ENCODE data around the gene COX7A2L.
"Not testable (repeated sequence)": the region's sequence is repeated elsewhere in the genome, so short reads cannot be mapped to it uniquely, and the experiment has no call there.

COX7A2L gene

GRCh38 chr2:42339191-42339912 is 21.7 kb downstream of the COX7A2L start:
- no peak for DNase-seq (ENCODE audit: low spot score)

- DNase-seq (ENCODE audit: low spot score): no peak
Measured at GRCh38 chr2:42338567-42339190, 22.3 kb downstream of the COX7A2L start.

GRCh38 chr2:42337846-42338566 is 23.0 kb downstream of the COX7A2L start:
- no peak for DNase-seq (ENCODE audit: low spot score)

- DNase-seq (ENCODE audit: low spot score): no peak
Measured at GRCh38 chr2:42337356-42337820, 23.6 kb downstream of the COX7A2L start.

GRCh38 chr2:42336361-42336965 is 24.6 kb downstream of the COX7A2L start:
- DNase-seq (ENCODE audit: low spot score): no peak

- DNase-seq (ENCODE audit: low spot score): no peak
Measured at GRCh38 chr2:42335514-42336104, 25.4 kb downstream of the COX7A2L start.

- DNase-seq (ENCODE audit: low spot score): not testable (repeated sequence)
Measured at GRCh38 chr2:42334865-42335264, 26.2 kb downstream of the COX7A2L start.

GRCh38 chr2:42334220-42334619 is 26.8 kb downstream of the COX7A2L start:
- no peak for DNase-seq (ENCODE audit: low spot score)

- DNase-seq (ENCODE audit: low spot score): no peak
Measured at GRCh38 chr2:42333579-42333978, 27.4 kb downstream of the COX7A2L start.

GRCh38 chr2:42332575-42332974 is 28.4 kb downstream of the COX7A2L start:
- DNase-seq (ENCODE audit: low spot score): no peak

GRCh38 chr2:42331569-42332284 is 29.3 kb downstream of the COX7A2L start:
- DNase-seq (ENCODE audit: low spot score): no peak

- no peak for DNase-seq (ENCODE audit: low spot score)
Measured at GRCh38 chr2:42329736-42330135, 31.3 kb downstream of the COX7A2L start.

- no peak for DNase-seq (ENCODE audit: low spot score)
Measured at GRCh38 chr2:42328923-42329322, 32.1 kb downstream of the COX7A2L start.

GRCh38 chr2:42328148-42328833 is 32.7 kb downstream of the COX7A2L start:
- no peak for DNase-seq (ENCODE audit: low spot score)

- DNase-seq (ENCODE audit: low spot score): no peak
Measured at GRCh38 chr2:42327125-42327524, 33.9 kb downstream of the COX7A2L start.

- no peak for DNase-seq (ENCODE audit: low spot score)
Measured at GRCh38 chr2:42325609-42326008, 35.4 kb downstream of the COX7A2L start.

GRCh38 chr2:42324949-42325348 is 36.1 kb downstream of the COX7A2L start:
- DNase-seq (ENCODE audit: low spot score): no peak

GRCh38 chr2:42324244-42324643 is 36.8 kb downstream of the COX7A2L start:
- DNase-seq (ENCODE audit: low spot score): no peak

GRCh38 chr2:42321452-42322064 is 39.5 kb downstream of the COX7A2L start:
- DNase-seq (ENCODE audit: low spot score): no peak

- DNase-seq (ENCODE audit: low spot score): no peak
Measured at GRCh38 chr2:42319265-42319664, 41.8 kb downstream of the COX7A2L start.

All from hepatic stellate cell (primary cell).